ENCODE results near the gene JAG2. TPM values are rescaled to one million over a fixed set of nuclear protein-coding genes. Genes with fewer than 3 reads are reported as not detected.

The JAG2 gene
- total and polyA plus RNA-seq, 2 of the 13 experiments (the other 11 are each of a cell fraction or from before 2014, with no cell fraction given), result 0.04 to 0.16 TPM

GRCh38 chr14:105093431-105094192 lies 75.0 kb downstream of the JAG2 start (continued):
- TF ChIP-seq, protein P1, sequence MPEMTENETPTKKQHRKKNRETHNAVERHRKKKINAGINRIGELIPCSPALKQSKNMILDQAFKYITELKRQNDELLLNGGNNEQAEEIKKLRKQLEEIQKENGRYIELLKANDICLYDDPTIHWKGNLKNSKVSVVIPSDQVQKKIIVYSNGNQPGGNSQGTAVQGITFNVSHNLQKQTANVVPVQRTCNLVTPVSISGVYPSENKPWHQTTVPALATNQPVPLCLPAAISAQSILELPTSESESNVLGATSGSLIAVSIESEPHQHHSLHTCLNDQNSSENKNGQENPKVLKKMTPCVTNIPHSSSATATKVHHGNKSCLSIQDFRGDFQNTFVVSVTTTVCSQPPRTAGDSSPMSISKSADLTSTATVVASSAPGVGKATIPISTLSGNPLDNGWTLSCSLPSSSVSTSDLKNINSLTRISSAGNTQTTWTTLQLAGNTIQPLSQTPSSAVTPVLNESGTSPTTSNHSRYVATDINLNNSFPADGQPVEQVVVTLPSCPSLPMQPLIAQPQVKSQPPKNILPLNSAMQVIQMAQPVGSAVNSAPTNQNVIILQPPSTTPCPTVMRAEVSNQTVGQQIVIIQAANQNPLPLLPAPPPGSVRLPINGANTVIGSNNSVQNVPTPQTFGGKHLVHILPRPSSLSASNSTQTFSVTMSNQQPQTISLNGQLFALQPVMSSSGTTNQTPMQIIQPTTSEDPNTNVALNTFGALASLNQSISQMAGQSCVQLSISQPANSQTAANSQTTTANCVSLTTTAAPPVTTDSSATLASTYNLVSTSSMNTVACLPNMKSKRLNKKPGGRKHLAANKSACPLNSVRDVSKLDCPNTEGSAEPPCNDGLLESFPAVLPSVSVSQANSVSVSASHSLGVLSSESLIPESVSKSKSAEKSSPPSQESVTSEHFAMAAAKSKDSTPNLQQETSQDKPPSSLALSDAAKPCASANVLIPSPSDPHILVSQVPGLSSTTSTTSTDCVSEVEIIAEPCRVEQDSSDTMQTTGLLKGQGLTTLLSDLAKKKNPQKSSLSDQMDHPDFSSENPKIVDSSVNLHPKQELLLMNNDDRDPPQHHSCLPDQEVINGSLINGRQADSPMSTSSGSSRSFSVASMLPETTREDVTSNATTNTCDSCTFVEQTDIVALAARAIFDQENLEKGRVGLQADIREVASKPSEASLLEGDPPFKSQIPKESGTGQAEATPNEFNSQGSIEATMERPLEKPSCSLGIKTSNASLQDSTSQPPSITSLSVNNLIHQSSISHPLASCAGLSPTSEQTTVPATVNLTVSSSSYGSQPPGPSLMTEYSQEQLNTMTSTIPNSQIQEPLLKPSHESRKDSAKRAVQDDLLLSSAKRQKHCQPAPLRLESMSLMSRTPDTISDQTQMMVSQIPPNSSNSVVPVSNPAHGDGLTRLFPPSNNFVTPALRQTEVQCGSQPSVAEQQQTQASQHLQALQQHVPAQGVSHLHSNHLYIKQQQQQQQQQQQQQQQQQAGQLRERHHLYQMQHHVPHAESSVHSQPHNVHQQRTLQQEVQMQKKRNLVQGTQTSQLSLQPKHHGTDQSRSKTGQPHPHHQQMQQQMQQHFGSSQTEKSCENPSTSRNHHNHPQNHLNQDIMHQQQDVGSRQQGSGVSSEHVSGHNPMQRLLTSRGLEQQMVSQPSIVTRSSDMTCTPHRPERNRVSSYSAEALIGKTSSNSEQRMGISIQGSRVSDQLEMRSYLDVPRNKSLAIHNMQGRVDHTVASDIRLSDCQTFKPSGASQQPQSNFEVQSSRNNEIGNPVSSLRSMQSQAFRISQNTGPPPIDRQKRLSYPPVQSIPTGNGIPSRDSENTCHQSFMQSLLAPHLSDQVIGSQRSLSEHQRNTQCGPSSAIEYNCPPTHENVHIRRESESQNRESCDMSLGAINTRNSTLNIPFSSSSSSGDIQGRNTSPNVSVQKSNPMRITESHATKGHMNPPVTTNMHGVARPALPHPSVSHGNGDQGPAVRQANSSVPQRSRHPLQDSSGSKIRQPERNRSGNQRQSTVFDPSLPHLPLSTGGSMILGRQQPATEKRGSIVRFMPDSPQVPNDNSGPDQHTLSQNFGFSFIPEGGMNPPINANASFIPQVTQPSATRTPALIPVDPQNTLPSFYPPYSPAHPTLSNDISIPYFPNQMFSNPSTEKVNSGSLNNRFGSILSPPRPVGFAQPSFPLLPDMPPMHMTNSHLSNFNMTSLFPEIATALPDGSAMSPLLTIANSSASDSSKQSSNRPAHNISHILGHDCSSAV (CRISPR knock-in tag; IDR thresholded peaks at IDR 0.05; ENCODE audit: borderline replicate concordance), result no peak
- TF ChIP-seq HOXA3 (CRISPR knock-in tag; IDR thresholded peaks at IDR 0.05), result no peak
- no peak for TF ChIP-seq ZNF556 (CRISPR knock-in tag; IDR thresholded peaks at IDR 0.05; ENCODE audit: borderline replicate concordance)
- no peak for TF ChIP-seq ZNF788 (CRISPR knock-in tag; IDR thresholded peaks at IDR 0.05; ENCODE audit: borderline replicate concordance)
- no peak for TF ChIP-seq NRL (CRISPR knock-in tag; IDR thresholded peaks at IDR 0.05; ENCODE audit: borderline replicate concordance)
- no peak for TF ChIP-seq ZEB1 (IDR thresholded peaks at IDR 0.05; ENCODE audit: insufficient replicate concordance, low read depth)
- TF ChIP-seq KLF9 (CRISPR knock-in tag; IDR thresholded peaks at IDR 0.05; ENCODE audit: low read depth), result no peak
- TF ChIP-seq PCBP2 (optimal IDR thresholded peaks at IDR 0.05; ENCODE audit: low read depth, low read length, poor library complexity, severe bottlenecking), result no peak
- no peak for TF ChIP-seq THYN1 (CRISPR knock-in tag; IDR thresholded peaks at IDR 0.05; ENCODE audit: borderline replicate concordance, low read depth)
- TF ChIP-seq, protein P2, sequence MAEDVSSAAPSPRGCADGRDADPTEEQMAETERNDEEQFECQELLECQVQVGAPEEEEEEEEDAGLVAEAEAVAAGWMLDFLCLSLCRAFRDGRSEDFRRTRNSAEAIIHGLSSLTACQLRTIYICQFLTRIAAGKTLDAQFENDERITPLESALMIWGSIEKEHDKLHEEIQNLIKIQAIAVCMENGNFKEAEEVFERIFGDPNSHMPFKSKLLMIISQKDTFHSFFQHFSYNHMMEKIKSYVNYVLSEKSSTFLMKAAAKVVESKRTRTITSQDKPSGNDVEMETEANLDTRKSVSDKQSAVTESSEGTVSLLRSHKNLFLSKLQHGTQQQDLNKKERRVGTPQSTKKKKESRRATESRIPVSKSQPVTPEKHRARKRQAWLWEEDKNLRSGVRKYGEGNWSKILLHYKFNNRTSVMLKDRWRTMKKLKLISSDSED (CRISPR knock-in tag; IDR thresholded peaks at IDR 0.05), result no peak
- TF ChIP-seq ZUFSP (CRISPR knock-in tag; IDR thresholded peaks at IDR 0.05; ENCODE audit: borderline replicate concordance), result no peak
- TF ChIP-seq STAG1 (CRISPR knock-in tag; IDR thresholded peaks at IDR 0.05), result peak; percentile 12; the same call in 1 of the 2 replicates
- no peak for TF ChIP-seq PAXIP1 (CRISPR knock-in tag; conservative IDR thresholded peaks at IDR 0.05)
